Stimulated activated naive CD8-positive, alpha-beta T cell treated with anti-CD3 and anti-CD28 coated beads, Interleukin-15, Interleukin-2, amounts not matched to agents 100 U/mL and 50 U/mL, for 24 hours (primary cell): ENCODE data around the gene ENAM.

Source experiments
- ATAC-seq: fragments of 150-1000 bp; cut with Tn5 transposase; one replicate; pipeline ENCODE4 v1.10.0; 2021
- DNase-seq: peaks from one replicate; pipeline ENCODE4 v3.0.0; 2021

The ENAM gene, protein sequence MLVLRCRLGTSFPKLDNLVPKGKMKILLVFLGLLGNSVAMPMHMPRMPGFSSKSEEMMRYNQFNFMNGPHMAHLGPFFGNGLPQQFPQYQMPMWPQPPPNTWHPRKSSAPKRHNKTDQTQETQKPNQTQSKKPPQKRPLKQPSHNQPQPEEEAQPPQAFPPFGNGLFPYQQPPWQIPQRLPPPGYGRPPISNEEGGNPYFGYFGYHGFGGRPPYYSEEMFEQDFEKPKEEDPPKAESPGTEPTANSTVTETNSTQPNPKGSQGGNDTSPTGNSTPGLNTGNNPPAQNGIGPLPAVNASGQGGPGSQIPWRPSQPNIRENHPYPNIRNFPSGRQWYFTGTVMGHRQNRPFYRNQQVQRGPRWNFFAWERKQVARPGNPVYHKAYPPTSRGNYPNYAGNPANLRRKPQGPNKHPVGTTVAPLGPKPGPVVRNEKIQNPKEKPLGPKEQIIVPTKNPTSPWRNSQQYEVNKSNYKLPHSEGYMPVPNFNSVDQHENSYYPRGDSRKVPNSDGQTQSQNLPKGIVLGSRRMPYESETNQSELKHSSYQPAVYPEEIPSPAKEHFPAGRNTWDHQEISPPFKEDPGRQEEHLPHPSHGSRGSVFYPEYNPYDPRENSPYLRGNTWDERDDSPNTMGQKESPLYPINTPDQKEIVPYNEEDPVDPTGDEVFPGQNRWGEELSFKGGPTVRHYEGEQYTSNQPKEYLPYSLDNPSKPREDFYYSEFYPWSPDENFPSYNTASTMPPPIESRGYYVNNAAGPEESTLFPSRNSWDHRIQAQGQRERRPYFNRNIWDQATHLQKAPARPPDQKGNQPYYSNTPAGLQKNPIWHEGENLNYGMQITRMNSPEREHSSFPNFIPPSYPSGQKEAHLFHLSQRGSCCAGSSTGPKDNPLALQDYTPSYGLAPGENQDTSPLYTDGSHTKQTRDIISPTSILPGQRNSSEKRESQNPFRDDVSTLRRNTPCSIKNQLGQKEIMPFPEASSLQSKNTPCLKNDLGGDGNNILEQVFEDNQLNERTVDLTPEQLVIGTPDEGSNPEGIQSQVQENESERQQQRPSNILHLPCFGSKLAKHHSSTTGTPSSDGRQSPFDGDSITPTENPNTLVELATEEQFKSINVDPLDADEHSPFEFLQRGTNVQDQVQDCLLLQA

DNA sequence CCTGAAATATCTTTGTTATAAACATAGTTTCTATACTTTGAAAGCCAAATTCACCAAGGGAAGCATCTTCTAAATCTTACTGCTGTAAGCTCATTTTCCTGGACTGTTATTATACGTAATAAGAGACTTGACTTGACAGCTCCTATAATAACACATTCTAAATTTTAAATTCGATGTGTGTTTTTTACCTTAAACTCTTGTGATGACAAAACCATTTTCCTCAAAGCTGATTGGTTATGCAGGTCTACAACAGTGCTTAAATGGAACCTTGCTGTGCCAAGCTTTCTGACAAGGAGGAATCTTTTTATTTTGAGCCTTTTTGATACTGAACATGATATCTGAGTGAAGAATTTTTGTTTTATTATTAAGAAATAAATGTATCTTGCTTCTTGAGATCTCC is at the start of gene ENAM:
TSS of gene ENAM (plus strand) at position 301 of the 400 bp plus-strand sequence. CDS start 757 bp downstream, outside the sequence.
- DNase-seq (no peak), ATAC-seq (no peak)

DNA sequence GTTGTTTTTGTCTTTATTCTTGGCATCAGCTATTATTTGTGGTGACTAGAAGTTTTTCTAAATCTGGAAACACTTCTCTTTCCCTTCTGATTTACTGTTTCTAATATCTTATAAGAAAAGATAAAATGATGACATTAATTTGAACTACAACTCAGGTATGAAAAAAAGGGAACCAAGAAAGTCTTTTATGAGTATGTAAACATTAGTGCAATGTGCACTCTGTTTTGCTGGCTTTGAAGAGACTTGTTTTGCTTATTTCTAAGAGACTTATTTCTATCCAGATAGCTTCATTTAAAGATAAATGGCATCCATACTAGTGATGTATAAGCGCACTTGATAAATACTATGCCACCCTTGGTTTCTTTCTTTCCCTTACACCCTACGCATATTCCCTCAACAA is 46.6 kb upstream of the ENAM start:
- no peak for ATAC-seq
- no peak for DNase-seq

DNA sequence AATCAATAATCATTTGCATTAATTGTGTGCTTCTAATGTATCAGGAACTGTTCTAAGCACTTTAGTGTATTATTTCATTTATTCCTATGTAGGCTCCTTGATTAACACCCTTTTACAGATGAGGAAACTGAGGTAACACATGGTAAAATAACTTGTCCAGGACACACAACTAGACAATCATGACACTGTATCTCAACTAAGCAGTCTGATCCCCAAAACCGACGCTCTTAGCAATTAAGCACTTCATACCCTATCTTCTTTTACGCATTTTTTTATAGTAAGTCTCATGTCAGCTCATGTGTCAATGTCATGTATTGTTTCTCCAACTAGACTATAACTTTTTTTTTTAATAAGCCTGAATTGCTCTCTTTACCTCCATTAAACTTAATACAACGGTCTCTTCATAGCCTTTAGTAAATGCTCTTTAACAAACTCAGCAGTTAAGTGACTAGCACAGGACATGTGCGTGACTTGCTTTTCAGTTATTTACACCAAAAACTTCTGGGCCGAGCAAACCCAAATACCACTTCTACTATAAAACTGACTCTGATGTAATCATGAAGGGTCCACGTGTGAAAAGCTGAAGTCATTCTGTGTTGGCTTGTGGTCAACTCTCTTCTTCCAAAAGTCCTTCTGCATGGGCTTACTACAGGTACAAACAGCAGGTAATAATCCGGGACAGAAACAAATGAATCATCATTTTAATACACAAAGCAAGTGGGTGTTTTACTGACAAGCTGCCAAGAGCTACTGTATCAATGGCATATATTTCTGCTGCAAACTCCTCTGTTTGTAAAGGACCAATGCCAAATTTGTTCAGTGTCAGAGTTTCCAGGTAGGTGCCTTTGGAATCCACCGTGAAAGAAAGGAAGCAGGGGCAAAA is 44.4 kb upstream of the ENAM start:
- DNase-seq (no peak), ATAC-seq (no peak)

DNA sequence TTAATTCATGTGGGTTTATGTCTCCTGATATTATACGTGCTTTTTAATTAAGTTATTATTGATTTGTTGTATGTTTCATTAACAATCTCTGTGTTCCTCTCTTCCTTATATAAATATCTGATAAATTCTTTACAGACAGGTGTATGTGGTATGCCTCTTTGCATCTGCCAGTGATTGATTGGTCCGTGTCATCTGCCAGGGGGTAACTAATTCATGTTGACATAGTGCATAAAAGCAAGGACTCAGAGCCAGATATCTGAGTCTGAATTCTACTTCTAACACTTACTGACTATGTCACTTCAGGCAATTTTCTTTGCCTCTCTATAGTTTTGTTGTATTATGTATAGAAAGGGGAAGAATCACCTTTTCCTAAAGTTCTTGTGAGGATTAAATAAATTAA is 41.7 kb upstream of the ENAM start:
- ATAC-seq (no peak), DNase-seq (no peak)

DNA sequence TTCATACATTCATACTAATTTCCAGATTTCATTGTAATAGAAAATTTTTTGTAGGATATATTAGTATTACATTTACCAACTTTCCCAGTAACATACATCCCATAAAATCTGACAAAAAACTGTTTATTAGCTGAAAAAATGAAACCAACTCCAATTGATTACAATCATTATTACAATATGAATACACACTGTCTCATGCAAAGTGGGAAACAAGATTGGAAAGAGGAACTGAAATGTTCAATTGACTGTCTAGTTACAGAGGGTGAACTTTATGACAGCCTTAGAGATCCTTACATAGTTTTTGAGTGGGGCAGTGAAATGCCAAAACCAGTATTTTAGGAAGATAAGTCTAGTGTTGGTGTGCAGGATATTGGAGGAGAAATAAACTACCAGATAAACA is 38.8 kb upstream of the ENAM start:
- DNase-seq, result no peak
- no peak for ATAC-seq

DNA sequence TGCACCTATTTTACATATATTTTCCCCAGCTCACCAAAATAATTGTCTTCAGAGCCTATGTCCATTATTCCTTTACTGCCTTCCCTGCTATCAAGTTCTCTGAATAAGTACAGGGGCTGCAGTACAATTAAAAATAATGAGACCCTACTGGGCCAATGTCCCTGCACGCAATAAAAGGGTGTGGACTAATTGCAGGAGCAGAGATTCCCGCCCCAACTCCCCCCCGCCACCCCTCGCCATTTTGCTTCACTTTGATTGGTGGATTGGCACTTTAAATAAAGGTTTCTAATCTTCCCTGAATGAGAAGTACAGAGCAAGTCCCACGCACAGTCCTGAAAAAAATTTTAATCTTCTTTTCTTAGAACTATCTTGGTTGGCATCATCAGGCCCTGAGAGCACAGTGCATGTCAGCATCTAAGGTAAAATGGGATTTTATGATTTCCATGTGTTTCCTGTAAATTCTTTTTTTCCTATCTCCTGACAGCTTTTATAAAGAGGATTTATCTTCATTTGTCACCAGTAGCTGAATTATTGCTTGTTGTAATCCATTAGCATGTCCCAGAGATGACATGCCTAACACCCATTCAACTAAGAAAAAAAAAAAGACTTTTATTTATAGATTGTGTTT is 36.5 kb upstream of the ENAM start, which contains the start of gene AMBN:
TSS of gene AMBN (plus strand) at position 302 of the 628 bp plus-strand sequence. CDS start at position 405, 103 bp downstream.
- no peak for DNase-seq
- no peak for ATAC-seq

DNA sequence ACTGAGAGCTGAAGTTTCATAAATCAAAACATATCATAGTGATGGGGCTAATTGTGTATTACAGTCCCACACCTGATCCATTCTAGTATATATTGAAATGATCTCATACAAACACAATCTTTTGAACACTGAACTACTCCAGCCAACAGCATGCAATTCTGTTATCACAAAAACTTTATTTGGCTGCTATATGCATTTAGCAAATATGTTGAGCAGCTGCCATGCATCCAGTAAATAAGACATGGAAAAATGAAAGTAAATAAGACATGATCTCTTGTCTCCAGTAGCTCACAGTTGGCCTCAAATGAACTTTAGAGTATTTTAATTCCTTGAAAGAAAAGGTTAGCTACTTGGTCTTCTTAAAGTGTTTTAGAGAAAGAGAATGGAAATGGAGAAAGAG is 34.3 kb upstream of the ENAM start:
- ATAC-seq (no peak), DNase-seq (no peak)

DNA sequence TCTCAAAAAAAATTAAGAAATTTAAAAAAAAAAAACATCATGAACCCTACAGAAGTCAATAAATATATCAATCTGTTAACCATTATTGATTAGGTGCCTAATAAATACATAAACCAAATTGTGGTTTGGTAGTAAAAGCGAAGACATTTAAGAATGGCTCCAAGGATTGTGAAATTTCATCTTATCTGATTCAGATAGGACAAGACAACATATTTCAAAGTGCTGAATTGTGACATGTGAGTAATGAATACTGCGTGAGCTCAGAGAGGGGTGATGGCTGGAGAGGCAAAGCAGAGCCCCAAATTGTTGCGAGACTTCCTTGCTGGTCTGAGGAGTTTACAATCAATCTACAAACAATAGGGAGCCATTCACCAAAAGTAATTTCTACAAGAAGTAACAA is 28.2 kb upstream of the ENAM start:
- ATAC-seq, result no peak
- DNase-seq, result no peak

DNA sequence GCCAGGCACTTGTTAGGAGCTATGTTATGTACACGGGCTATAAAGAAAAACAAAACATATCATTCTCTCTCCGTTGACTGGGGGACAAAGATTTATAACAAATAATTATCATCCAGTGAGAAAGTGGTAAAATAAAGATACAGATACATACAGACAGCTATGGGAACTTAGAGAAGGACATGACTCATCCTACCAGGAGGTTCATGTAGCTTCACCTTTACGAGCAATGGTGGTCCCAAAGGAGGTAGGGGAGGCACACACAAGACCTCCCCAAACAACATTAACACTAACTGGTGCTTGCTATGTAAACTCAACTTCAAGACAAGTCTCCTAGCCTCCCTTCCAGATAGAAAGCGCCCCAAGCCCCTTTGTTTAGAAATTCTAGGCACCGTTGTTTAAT is 27.6 kb upstream of the ENAM start:
- ATAC-seq (no peak), DNase-seq (no peak)

DNA sequence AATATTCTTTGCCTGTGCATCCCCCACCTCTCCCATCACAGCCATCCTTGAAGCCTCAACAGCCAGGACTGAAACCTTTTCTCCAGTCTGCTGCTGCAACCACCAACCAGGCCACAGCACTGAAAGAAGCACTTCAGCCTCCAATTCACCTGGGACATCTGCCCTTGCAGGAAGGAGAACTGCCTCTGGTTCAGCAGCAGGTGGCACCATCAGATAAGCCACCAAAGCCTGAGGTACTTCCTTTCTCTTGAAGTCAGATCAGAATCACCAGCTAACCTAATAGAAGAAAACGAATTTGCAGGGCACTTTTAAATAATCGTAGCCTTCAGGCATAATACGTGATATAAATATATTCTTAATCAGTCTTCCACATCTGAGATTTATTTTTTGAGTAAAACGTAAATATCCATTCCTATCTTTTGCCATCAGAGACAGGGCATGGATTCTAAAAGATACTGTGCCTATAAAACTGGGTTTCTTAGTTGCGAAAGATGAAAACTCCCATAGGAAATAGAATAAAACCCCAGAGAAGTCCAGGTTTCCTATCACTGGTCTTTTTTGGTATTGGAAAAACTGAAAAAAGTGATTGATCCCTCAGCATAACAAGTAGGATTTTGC is 27.0 kb upstream of the ENAM start:
- peak; percentile 54 for DNase-seq
- peak; percentile 72 for ATAC-seq

DNA sequence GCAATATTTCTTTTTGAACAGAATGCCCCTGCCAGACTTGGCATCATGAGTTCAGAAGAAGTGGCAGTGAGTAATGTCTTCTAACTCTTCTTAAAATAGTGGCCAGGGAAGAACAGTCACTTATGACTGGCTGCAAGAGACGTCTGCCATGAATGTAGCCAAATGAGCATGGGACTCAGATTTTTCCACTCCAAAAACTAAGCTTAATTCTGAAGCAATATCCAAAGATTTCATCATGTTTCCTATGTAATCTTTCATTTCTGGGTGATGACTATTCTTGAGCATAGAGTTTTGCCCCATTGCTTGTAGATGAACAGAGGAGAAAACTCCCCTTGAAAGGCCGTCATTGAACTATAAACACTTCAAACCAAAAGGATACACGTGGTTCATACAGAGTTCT is 24.7 kb upstream of the ENAM start:
- ATAC-seq, result no peak

DNA sequence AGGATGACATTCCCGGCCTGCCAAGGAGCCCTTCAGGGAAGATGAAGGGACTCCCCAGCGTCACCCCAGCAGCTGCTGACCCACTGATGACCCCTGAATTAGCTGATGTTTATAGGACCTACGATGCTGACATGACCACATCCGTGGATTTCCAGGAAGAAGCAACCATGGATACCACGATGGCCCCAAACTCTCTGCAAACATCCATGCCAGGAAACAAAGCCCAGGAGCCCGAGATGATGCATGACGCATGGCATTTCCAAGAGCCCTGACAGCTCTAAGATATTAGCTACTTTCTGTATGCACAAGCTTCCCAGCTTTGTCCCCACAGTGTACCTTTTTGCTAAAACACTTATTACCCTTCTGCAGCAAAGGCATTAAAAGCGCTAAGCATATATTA is 22.1 kb upstream of the ENAM start:
- DNase-seq (no peak), ATAC-seq (no peak)

More for the DNA sequence above, 24.7 kb upstream of the ENAM start:
- DNase-seq, result no peak

DNA sequence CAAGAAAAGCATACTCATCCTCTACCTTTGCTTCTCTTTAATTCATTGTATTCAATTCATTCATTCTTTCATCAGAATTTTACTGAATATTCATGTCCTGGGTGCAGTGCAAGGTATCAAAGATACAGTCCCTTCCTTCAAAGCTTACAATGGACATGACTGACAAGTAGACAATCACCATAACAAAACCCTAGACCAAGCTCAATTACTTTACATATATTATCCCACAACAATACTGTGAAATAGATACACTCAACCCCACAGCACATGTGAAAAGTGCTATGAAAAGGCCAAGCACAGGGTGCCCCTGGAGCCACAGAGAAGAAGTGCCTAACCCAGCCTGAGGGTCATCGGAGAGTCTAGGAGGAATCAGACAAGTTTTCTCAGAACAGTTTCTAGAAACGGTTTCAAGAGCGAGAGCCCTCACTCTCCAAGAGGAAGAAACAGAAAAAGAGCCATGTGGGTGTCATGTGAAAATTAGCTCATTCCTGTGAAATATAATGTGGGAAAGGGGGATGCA is 21.1 kb upstream of the ENAM start:
- ATAC-seq, result no peak

DNA sequence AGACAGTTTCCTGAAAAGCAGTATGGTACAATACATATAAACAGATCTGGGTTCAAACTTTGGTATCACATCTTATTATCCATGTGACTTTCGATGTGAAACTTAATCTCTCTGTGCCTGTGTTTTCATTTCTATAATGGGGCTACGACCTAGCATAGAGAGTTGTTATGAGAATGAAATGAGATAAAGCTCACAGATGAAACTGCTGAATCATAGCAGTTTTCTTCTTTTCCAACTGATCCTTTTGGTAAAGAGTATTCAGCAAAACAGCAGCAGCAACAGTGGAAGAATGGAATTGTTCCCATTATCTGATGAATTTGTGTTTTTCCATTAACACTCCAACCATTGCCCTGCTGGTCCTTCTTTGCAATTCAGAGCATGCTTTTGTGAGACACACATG is 20.2 kb upstream of the ENAM start:
- no peak for DNase-seq
- ATAC-seq, result no peak

More for the DNA sequence above, 21.1 kb upstream of the ENAM start:
- DNase-seq, result no peak

DNA sequence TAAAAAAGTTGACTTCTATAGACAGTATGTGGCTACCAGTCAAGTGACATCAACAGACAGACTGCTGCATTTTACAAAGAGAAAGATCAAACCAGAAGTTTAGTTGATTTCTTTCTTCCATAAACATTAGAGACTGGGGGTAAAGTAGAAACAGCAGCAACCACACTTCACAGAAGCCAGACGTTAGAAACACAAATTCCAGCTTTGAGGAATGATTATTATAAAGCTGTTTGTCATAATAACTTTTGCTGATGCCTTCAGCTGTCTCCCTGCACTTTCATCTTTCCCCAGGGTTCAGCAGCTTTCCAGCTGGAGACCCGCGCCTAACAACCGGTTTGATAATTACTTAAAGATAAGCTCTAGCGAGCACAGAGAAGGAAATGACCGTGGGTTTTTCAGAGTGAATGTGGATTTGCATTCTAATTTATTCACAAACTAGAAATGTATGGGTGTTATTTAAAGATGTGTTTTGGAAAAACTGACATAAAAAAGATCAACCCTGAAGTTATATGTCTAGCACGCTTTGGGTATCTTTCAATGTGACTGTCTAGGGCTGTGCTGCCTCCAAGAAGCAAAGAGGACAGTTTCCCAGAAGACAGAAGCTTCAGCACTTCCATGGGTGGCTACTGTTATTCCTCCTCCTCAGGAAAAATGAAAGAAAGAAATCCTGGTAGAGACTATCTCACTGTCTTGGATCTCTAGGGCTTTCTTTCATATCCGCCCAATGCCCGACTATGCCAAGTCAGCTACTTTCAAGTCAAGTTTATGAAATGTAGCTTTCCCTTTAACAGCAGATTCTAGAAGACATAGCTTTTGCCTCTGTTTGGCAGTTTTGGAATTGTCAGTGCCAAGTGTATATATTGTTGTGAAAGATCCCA is 15.0 kb upstream of the ENAM start:
- no peak for DNase-seq
- peak; percentile 47 for ATAC-seq

DNA sequence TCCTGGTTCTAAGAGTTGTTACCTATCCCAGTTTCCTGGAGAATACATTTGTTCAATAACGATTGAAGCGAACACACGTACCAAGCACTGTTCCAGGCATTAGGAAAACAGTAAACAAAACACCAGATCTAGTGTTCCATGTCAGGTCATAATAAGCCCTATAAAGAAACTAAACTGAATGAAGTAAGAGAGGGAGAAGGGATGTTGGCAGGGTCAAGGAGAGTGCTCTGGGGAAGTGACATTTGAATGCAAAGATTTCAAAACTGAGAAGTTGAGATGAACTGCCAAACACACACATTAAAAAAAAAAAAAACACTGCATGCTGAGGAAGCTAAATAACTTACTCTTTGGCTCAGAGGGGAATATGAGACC is 14.4 kb upstream of the ENAM start:
- ATAC-seq (no peak), DNase-seq (no peak)

DNA sequence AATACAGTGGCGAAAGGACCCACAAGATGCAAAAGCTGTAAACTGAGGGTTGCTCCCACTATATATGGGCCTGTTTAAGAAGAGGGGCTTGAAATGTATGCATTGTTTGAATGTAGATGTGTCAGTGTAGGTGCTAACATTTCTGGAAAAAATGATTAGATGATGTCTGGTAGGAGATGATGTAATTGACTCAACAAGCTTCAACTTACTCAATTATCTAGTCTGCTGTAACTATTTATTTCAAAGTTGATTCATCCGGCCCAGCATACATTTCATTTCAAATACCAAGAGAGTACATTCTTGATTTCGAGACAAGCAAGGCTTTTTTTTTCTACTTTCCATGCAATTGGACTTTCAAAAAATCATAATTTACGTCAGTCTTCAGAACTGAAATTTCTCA is 9.3 kb upstream of the ENAM start:
- no peak for DNase-seq
- ATAC-seq, result peak; percentile 44

DNA sequence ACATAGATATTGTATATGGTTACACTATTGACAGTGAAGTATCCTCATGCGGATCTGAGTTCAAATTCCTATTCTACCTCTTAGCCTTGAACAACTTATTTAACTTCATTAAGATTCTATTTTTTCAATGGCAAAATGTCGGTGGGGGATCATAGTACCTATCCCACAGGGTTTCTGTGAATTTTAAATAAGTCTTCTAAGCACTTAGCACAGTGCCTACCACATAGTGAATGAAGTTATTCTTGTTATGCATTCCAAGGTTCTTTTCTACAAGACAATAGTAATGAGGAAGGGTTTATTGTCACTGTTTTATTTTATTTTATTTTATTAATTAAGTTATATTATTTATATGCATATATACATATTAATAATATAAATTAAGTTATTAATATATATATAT is 8.8 kb upstream of the ENAM start:
- ATAC-seq, result no peak
- no peak for DNase-seq

DNA sequence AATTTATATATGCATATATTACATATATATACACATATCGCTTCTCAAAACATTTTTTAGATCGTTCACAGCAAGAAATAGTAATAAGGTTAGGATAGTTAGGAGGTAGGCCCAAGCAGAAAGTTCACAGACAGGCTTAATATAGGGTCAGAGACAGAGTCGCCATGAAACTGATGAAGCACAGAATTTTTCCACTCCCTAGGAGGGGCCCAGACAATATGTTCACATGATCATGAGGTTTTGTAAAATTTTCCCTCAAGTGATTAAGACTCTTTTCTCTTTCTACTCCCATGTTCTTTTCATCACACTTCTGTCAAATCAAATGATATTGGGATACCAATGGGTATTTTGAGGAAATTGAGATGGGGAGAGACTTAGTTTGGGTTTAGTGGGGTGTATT is 5.2 kb upstream of the ENAM start:
- ATAC-seq (peak; percentile 73), DNase-seq (no peak)
